NCI-H345 treated with DMSO at 0.1 percent for 48 hours (cell line): ENCODE data around the gene MAPK8IP1.
A peak's percentile ranks its signal among the peaks of the same experiment; 100 is the strongest.
"Not testable (repeated sequence)": the region's sequence is repeated elsewhere in the genome, so short reads cannot be mapped to it uniquely, and the experiment has no call there.

Experiments used
- DNase-seq: peaks from one replicate; lab custom pipeline; 2025; ENCODE audit not compliant: unreplicated experiment; lab: John Stamatoyannopoulos, UW

The MAPK8IP1 gene

DNA sequence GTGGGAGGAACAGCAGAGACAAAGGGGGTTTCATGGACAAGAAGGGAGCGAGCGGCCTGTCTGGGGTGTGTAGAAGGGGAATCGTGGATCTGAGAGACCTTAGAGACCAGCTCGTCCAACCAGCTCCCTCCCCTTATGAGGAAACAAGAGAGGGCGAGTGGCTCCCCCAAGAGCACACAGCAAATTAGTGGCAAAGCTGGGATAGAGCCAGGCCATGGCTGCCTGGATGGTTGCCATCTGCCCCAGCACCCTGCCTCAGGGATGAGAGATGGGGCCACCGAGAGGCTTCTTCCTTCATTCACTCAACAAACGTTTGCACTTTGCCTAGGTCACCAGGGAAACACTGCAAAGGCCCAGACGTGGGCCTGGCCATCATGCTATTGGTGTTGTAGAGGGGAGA lies 4.1 kb downstream of the MAPK8IP1 start:
- no peak for DNase-seq

DNA sequence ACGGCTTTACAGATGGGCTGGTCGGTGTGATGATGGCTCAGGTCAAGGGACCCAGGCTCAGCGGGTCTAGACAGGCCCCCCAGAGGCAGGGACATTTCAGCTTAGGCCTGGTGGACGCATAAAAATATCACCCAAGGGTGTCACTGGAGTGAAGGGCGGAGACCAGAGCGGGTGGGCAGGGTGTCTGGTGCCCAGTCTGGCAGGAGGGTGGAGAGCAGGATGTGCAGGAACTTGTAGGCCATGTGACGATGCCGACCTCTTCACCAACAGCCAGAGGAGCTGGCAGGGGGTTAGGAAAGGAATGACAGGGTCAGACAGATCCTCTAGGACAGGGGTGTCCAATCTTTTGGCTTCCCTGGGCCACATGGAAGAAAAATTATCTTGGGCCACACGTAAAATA lies 4.5 kb downstream of the MAPK8IP1 start:
- DNase-seq = no peak

DNA sequence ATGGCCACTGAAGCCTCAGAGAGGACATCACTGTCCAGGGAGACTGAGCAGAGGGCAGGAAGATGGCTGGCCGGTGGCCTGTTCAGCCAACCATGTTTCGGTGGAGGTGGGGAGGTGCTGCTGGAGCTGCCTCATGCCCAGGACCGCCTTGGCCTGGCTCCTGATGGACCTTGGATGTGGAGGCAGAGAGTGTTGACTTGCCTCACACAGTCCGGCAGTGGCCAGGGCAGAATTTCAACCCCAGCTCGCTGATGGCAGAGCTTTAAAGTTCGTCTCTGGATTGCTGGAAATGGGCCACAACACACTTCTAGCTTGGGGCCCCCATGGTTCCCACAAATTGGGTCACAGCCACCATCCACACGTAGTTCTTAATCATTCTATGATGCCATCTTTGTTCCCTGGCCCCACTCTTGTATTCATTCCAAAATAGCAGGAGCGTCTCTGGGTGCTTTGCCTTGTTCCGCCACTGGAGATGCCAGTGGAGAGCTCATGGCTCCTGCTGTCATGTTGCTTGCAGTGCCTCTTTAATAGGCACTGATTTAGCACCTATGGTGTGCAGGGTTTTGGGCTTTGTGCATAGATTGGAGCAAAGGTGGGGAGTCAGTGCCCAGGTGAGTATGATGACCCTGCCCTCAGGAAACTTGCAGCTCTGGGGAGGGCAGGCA lies 5.6 kb downstream of the MAPK8IP1 start:
- no peak for DNase-seq

DNA sequence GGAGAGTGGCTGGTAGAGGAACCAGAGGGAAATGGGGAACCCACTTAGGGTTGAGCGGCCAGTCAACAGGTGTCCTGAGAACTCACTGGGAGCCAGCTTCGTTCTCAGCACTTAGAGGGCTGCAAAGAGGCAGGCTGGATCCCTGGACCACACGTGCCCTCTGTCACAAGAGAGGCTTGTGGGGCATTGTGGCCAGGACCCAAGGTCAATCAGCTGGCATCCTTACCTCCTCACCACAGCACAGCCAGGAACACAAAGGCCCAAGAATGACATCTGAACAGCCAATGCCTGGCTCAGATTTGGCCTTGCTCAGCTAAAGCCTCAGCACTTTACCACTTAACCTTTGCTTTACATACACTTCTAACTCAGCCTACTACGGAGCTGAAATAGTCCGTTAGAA lies 7.4 kb downstream of the MAPK8IP1 start:
- no peak for DNase-seq

DNA sequence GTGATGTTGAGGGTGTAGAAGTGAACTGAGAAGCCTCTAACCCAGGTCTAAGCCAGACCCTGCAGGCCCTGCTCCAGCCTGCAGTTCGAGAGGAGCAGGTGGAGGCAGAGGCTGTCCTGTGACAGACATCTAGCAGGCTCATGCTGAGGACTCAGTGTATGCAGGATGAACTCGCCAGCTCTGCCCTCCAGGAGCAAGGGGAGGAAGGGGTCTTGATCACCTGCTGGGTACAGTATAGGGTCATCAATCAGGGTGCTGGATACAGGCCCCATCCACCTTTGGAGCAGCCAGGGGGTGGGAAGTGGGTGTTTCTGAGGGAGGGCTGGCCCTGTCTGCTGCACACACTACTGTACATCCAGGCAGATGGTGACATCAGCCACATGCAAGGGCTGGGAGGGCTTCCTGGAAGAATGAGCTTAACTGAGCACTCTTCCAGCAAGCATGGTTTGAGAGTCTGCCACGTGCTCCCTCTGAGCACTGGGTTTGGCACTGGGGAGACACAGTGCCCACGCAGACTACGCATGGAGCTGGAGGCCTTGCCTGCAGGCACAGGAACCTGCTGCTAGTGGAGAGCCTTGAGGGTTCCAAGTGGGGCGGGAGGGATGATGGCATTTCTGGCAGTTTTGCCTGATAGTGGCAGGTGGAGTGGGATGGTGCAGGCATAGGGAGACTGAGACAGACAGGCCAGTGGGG lies 9.2 kb downstream of the MAPK8IP1 start:
- DNase-seq = no peak

DNA sequence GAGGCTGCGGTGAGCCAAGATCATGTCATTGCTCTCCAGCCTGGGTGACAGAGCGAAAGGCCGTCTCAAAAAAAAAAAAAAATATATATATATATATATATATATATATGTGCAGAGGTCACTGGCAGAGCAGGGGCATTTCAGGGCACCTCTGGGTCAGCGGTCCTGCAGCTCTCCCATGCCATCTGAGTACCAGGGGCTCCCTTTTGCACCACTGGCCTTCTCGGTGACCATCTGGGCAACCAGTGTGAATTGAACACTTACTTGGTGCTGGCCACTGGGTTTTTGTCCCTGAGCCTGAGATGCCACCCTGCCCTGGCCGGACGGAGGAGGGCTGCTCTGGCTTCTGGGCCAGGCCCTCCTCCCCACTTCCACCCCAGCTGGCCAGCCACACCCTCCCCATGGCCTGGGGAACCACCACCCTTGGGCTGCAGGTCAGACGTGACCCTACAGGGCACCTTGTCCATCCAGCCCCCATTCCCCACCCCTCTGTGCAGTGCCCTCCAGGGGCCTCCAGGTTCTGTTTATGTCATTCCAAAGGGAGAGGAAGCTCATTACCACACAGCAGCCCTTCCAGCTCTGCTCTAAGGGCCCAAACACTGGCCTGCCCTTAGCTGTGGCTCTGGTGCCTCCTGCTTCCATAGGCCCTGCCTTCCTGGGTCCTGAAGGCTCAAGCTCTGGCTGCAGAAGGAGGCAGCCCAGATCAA lies 10.3 kb downstream of the MAPK8IP1 start:
- no peak for DNase-seq

DNA sequence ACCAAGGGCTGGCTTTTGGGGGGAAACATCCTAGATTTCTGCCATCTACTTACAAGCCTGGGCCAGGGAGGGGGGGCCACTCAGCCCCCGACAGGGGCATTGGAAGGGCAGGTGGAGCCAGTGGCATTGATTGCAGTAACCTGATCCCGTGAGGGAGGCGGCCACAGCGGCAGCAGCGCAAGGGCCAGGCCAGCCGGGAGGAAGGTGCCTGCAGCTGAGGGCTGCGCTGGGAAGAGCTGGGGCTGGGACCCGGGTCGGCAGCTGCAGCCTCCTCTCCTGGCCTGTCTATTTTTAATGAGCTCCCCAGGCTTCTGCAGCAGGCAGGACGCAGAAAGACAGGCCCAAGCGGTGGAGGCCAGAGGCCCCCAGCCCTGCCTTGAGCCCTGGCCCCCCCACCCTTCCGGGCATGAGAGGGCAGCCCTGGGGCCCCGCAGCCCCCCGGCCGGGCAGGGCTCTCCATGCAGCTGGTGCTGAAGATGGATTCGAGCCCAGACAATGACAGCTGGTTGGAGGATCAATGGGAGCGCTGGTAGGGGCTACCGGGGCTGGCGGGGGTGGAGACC lies 11.1 kb downstream of the MAPK8IP1 start:
- peak; percentile 66 for DNase-seq

DNA sequence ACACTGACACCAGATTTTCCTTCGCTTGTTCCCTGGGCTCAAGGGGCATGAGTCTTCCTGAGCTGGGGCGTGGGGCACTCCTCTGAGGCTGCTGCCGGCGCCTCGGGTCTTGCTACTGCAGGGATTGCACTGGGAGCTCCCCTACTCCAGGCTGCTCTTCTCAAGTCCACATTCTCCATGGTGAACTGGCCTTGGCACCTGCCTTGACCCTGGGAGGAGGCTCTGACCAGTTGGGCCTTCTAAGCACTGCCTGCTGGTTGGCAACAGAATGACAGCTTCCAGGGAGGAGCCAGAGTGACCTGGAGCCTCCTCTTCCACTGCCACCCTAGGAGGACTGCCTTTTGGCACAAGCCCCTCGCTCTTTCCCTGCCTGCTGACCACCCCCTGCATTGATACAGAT lies 12.1 kb downstream of the MAPK8IP1 start:
- no peak for DNase-seq

DNA sequence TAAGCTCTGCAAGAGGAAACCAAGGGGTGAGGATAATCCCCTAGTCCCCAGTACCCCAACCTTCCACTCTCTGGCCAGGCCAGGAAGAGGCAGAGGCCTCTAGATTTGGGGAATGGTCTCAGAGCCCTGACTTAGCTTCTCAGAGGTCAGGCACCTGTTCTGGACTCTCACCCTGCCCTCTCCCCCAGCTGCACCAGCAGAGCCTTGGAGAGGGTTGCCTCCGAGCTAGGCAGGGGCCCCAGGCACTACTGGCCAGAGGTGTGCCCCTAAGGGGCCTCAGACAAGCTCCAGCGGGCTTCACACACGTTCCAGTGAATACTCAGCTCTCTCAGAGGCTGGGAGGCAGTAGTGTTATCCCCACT lies 13.6 kb downstream of the MAPK8IP1 start:
- no peak for DNase-seq

DNA sequence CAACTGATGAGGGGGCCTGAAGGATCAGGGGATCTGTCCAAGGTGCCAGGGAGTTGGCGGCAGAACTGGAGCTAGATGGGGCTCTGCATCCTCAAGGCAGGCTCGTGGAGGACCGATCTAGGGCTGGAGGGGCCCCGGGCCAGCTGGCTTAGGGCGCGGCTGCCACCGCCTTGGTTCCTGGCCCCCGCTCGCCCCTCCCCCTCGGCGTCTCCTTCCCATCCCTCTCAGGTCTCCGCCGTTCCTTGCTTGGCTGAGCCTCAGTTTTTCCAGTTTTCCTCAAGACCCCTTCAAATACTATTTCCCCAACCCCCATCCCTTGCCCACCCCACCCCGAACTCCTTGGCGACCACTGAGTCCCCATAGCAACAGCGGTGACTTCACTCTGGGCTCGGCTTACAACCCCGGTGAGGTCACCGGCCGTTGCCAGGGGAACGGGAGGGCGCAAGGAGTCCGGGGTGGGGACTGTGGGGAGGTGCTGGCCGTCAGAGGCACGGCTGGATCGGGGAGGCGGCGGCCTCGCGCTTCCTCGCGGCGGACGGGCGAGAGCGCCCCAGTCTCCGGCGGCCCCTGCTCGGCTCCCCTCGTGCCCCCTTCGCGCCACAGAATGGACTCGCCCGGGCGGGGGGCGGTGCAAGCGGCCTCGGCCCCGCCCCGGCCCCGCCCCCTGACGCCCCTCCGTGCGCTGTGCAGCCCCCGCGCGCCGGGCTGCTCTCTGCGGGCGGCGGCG lies 14.2 kb downstream of the MAPK8IP1 start:
- DNase-seq = peak; percentile 56

DNA sequence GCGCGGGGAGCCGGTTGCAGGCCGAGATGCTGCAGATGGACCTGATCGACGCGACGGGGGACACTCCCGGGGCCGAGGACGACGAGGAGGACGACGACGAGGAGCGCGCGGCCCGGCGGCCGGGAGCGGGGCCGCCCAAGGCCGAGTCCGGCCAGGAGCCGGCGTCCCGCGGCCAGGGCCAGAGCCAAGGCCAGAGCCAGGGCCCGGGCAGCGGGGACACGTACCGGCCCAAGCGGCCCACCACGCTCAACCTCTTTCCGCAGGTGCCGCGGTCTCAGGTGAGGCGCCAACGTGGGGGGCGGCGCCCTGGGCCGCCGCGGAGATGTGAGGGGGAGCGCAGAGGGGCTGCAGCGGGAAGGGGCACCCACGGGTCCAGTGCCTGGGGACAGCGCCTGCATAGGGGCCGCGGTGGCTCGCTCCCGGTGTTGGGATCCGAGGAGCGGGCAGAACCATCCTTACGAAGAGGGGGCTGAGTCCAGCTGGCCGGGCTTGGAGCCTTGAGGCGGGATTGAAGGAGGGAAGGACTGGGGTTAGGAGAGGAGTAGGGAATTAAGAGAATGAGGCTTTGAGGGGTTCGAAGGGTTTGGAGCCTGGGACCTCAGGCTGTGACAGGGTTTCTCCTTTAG lies 14.8 kb downstream of the MAPK8IP1 start:
- not testable (repeated sequence) for DNase-seq

DNA sequence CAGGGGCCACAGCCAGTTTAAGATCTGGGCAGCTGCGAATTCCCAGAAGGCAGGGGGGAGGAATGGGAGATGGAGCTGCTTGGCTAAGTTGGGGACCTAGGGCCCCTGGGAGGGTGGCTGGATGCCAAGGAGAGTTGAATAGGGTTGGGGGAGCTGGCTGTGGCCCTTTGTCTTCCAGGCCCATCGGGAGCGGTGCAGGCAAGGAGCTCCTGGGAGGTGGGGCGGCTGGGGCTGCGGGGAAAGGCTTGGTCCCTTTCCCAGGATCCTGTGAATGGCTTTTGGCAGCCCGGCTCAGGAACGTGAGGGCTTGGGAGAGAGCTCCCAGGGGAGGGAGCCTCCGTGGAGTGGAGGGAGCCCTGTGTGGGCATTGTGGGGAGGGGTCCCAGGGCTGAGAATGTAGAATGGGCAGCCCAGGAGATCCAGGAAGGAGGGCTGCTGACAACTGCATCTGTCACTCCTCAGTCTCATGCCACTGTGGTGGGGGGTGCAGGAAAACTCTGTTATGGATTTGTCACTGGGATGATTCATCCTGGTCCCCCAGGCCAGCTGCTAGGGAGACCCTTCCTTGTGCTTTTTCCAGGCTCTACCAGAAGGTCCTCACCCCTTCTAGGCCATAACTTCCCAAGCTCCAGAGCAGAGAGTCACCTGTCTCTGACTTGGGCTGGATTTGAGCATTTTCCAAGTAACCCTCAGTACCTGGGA lies 15.6 kb downstream of the MAPK8IP1 start:
- DNase-seq = no peak

DNA sequence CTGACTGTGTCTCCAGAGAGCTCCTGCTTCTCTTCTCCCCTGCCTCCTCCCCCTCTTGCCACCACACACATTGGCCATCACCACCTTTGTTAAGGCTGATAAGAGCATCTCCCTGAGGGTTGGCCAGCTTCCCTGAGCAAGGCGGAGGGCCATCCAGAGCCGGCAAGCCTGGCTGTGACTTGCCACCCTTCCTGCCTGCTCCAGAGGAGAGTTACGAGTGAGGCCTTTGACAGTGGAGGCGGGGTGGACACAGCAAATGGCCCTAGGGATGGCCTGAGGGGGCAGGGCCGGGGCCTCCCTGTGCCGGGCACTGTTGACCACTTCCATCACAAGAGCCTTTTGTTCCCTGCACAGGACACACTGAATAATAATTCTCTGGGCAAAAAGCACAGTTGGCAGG lies 16.2 kb downstream of the MAPK8IP1 start:
- DNase-seq = no peak

DNA sequence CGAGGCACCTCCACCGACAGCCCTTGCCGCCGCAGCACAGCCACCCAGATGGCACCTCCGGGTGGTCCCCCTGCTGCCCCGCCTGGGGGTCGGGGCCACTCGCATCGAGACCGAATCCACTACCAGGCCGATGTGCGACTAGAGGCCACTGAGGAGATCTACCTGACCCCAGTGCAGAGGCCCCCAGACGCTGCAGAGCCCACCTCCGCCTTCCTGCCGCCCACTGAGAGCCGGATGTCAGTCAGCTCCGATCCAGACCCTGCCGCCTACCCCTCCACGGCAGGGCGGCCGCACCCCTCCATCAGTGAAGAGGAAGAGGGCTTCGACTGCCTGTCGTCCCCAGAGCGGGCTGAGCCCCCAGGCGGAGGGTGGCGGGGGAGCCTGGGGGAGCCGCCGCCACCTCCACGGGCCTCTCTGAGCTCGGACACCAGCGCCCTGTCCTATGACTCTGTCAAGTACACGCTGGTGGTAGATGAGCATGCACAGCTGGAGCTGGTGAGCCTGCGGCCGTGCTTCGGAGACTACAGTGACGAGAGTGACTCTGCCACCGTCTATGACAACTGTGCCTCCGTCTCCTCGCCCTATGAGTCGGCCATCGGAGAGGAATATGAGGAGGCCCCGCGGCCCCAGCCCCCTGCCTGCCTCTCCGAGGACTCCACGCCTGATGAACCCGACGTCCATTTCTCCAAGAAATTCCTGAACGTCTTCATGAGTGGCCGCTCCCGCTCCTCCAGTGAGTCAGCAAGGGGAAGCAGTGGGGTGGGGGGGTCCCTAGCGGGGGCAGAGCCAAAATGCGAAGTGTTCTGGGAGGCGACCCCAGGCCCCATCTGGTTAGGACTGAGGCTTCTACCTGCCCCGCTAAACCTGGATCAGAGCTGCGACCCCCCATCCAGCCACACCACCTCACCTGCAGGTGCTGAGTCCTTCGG lies 17.3 kb downstream of the MAPK8IP1 start:
- no peak for DNase-seq

DNA sequence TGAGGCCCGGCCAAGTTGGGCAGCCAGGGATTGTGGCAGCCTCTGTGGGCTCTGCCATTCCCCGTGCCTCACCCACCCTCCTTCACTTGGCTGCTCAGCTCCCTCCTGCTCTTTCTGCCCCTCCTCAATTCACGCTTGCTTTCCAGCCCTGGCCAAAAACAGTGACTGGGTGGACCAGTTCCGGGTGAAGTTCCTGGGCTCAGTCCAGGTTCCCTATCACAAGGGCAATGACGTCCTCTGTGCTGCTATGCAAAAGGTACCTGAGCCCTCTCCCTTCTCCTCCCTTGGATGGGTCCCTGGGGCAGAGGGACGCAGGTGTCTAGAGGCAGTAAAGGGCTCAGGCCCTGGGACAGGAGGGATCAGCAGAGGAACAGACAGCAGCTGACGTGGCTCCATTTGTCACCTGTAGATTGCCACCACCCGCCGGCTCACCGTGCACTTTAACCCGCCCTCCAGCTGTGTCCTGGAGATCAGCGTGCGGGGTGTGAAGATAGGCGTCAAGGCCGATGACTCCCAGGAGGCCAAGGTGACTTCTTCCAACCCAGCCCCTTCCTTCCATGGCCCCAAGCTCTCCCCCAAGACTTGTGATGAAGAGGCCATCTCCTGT lies 19.0 kb downstream of the MAPK8IP1 start:
- DNase-seq = no peak

DNA sequence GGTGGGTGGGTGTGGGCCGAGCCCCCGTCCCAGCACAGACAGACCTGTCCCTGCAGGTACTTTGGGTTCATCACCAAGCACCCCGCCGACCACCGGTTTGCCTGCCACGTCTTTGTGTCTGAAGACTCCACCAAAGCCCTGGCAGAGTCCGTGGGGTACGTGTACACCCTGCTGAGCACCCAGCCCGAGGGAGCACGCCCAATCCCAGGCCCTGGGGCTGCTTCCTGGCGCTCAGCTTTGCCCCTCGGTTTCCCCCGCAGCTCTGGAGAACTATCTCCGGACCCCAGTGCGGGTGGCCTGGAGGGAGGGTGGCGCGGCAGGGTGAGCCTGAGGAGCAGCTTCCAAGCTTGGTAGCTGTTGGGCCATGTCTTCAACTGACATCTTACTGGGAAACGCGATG lies 19.6 kb downstream of the MAPK8IP1 start:
- no peak for DNase-seq

DNA sequence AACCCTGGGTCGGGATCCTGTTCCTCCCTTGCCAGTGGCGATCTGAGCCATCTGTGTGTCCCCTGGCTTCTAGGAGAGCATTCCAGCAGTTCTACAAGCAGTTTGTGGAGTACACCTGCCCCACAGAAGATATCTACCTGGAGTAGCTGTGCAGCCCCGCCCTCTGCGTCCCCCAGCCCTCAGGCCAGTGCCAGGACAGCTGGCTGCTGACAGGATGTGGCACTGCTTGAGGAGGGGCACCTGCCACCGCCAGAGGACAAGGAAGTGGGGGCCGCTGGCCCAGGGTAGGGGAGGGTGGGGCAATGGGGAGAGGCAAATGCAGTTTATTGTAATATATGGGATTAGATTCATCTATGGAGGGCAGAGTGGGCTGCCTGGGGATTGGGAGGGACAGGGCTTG lies 20.1 kb downstream of the MAPK8IP1 start:
- not testable (repeated sequence) for DNase-seq

DNA sequence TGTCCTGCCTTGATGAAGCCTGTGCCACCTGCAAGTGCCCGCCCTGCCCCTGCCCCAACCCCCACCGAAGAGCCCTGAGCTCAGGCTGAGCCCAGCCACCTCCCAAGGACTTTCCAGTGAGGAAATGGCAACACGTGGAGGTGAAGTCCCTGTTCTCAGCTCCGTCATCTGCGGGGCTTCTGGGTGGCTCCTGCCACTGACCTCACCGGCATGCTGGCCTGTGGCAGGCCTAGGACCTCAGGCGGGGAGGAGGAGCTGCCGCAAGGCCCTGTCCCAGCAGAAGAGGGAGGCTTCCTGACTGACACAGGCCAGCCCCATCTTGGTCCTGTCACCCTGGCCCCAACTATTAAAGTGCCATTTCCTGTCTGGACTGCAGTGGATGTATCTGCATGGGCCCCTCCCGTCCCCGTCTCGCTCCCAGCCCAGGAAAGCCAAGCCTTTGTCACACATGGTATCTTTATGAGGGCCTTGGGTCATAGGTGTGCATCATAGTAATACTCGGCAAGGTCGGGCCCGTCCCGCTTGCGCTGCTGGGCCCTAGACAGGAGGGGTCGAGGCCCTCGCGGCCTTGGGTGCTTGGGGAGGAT lies 20.7 kb downstream of the MAPK8IP1 start:
- DNase-seq = no peak
